Stimulated activated CD4-positive, alpha-beta T cell treated with anti-CD3 and anti-CD28 coated beads, Interleukin-12 subunit alpha, Interleukin-12 subunit beta, amount 100 ng/mL, for 48 hours (primary cell): ENCODE data around the gene FBRSL1.

ENCODE experiments used
- DNase-seq, 3 donors: peaks; one replicate each; pipeline ENCODE4 v3.0.0-alpha.2; 2020; ENCODE audit warnings: low read depth in 2 of 3, low spot score in 1 of 3

Gene FBRSL1

DNA sequence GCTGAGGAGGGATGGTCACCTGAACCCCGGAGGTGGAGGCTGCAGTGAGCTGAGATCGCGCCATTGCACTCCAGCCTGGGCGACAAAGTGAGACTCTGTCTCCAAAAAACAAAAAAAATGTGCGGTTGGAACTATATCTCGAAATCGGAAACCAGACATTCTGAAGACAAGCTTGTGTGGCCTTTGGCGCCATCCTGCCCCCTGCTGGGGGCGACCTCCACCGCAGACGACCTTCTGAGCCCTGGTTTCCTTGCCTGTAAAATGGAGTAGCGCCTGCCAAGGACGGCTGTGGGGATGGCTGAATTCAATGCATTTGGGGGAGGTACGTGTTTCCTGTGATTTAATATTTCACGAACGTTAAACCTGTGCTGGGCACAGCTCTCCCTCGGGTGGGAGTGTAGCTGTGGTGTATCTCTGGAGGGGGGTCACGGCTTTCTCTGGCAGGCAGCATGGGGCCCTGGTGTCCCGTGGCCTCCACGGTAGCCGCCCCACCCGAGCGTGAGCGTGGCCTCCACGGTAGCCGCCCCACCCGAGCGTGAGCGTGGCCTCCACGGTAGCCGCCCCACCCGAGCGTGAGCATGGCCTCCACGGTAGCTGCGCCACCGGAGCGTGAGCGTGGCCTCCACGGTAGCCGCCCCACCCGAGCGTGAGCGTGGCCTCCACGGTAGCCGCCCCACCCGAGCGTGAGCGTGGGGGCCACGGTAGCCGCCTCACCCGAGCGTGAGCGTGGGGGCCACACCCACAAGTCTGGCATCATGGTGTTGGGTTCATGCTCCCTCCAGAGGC is 65.1 kb downstream of the FBRSL1 start:
- DNase-seq = no peak

DNA sequence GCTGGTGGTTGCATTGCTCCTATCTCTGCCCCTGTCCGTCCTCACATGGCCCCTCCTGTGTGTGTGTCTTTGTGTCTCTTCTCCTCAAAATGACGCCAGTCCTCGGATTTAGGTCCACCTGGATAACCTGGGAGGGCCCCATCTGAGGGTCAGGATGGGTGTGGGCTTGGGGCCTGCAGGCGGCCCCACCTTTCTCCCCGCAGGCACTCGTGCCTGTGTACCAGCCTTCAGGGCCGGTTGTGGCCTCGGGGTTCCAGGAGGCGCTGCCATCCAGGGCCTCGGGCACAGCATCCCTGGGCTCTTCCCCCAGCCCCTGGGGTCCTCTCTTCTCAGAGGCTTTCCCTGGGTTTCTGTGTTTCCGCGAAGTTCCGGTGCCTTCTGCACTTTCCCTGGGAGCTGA is 65.7 kb downstream of the FBRSL1 start:
- DNase-seq = no peak

DNA sequence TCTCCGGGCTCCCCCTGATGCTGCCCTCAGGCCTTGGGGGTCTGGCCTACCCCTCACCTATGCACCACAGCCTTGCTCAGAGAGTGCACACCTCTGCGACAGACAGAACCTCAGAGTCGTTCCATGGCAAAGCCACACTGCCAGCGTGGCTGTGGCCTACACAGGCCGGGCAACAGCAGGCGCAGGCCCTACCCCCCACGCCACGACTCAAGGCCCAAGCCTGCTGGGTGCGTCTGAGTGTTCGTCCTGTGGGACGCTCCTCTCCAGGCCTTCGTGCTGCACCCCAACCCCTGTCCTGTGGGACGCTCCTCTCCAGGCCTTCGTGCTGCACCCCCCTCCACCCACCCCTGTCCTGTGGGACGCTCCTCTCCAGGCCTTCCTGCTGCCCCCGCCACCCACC is 66.3 kb downstream of the FBRSL1 start:
- DNase-seq = no peak

DNA sequence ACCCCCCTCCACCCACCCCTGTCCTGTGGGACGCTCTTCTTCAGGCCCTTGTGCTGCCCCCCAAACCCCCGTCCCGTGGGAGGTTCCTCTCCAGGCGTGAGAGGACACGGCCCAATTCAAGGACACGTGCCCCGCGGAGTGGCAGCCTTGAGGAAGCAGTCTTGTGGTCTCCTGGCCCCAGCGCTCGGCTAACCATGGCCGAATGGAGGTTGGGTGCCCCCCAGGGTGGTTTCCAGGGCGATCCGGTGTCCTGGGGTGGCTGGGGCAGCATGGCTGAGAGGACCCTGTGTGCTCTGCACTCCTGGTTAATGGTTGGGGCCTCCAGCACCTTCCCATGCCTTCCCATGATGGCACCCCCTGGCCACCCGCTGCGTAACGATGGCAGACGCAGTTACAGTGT is 66.8 kb downstream of the FBRSL1 start:
- DNase-seq = no peak

DNA sequence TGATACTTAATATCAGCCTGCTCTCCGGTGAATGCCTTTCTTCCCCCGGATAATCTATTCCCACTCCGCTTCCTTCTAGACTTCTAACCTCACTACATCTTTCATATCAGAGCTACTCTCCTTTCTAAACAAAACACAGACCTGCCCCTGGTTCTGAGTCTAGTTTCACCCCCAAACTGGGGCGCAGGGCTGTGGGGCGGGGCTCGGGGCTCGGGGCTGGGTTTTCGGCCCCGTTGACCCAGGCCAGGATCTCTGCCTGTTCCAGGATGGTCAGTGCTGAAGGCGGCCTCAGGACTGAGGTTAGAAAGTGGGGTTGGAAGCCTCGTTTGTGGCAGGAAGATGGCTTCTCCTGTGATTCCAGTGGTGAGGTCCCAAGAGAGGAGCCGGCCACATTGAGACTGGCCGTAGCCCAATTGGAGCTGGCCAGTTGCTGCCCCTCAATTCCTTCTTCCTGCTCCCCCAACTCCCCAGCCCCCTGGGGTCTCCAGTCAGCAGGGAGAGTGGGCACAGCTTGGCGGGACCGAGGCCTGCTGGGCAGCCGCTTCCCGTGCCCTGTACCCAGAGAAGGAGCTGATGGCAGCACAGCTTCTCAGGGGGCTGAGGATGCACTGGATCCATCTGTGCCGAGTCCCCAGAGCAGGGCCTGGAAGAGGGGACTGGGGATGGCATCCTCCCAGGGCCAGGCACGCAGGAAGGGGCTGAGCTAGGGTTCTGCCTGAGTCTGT is 67.5 kb downstream of the FBRSL1 start:
- DNase-seq = no peak

DNA sequence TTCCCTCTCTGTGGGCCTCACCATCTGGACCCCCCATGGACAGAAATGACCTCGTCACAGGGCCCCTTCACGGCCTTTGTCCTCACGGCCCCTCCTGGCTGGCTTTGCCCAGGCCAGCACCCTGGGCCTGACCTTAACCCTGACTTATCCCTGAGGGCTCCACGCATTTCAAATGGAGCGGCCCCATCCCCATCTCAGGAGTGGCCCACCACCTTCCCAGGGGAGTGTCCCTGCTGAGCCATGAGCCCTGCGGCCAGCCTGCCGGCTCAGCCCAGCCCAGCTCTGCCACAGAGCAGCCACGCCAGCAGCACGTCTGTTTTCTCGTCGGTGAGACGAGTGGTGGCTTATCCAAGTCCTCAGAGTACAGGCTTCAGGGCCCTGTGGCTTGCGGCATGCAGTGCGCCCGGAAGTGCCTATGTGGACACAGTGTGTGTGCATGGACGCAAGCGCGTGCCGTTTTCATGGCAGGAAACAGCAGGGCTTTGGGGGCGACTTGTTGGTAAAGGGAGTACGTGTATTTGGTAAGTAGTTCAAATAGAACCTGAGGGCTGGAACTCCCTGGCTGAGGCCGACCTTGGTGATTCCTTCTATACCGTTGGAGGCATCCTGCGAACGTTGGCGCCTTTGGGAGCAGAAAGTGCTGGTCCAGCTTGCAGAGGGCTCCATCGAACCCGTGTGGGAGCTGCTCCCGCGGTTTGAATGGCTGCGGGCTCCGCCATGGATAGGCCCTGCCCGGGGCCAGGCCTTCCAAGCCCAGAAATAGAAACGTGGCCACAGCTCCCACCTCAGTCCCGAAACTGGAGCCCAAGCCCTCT is 68.3 kb downstream of the FBRSL1 start:
- DNase-seq = no peak

DNA sequence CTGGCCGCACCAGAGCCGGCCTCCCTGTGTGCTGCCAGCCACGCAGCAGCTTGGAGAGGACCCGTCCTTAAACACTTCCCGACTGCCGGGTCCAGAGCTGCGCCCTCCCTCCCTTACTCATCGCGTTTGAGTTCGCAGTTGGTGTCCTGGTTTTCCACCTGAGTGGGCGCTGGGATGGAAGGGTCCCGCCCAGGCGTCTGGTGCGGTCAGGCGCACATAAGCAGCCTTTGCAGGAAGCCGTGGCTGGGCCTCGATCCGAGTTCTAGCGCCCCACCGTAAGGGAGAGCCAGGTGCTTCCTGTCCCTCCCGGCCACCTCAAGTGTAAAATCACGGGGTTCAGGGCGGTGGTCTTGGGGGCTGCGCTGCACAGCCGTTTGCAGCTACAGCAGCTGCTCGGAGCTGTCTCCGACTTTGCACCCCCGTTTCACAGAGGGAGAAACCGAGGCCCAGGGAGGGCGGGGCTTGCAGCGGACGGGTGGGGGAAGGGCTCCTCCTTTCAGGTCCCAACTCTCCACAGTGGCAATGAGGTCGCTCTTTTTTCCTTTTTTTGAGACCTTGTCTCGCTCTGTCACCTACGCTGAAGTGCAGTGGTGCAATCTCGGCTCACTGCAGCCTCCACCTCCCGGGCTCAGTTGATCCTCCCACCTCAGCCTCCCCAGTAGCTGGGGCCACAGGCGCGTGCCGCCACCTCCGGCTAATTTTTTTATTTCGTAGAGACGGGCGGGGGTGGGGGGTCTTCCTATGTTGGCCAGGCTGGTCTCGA is 69.1 kb downstream of the FBRSL1 start:
- no peak for DNase-seq

DNA sequence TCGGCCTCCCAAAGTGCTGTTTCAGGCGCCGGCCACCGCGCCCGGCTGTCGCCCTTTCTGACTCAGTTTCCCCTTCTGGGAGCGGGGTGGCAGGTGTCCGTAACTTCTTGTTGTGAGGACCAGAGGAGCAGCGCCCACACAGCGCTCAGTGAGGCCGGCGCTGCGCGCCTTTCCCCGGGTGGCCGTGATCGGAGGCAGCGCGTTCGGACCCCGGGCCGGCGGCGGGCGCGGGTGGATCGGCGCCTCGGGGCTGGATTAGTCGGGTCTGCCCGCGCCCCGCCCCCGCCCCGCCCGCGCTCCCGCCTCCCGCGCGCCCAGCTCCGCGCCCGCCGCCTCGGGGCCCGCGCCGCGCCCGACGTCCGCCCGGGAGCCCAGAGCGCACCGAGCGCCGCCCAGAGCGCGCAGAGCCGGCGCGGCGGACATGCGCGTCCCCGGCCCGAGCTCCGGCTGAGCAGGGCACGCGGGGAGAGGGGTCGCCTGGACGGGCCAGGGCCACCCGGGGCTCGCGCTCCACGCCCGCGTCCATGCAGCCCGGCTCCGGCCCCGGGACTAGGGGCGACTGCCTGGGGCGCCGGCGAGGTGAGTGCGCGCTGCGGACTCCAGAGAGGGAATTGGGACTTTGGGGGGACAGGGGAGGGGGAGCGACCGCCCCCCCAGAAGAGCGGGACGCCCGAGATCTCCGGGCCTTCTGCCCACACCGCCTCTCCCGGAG is 69.9 kb downstream of the FBRSL1 start:
- DNase-seq = peak in 2 of 3 donors; percentile 14 to 35

DNA sequence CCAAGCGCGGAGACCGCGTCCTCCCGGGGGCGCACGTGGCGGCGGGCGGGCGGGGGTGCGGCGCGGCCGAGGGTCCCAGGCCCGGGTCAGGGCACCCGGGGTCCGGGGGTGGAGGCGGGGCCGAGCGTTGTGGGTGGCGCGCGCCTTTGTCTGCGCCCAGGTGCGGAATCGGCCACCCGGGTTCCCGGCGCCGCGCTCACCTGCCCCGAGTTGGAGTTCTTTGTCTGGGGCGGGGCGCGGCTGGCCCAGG is 70.3 kb downstream of the FBRSL1 start:
- DNase-seq = peak in 1 of 3 donors; percentile 28

DNA sequence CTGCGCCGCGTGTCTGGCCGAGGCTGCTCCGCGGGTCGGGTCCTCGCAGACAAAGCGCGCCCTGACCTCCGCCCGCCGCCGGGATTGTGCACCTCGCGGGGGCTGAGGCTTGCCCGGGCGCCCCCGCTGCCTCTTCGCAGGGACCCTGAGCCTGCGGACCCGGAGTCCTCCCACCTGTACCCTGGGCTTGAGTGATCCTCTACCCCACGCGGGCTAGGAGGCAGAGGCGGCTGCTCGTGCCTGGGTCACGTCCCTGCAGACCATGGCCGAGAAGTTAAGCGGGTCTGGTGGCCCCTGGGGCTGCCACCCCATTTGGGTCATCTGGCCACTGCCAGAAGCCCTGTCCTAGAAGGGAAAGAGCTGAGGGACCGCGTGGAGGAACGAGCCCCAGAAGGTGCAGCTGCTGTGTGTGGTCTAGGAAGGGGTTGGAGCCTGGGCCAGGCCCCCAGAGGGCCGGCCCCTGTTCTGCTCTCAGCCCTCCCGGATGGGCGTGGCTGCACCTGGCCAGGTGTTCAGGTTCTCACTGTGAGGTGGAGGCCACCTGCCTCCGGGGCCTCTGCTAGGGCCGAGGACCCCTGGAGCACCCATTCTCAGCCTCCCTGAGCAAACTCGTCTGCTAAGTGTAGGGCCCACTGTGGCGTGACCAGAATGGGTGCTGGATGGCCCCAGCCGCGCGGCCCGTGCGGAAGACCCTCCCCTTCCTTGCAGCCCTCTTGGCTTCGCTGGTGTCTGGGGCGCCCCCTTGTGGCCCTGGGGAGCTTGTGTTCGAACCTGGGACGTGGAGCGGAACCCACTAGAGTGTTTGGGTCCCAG is 70.9 kb downstream of the FBRSL1 start:
- DNase-seq = peak; percentile 53 to 78 (median 69)
